Measurements from ENCODE around the gene EXOC2. TPM values are rescaled to one million over a fixed set of nuclear protein-coding genes. Genes with fewer than 3 reads are reported as not detected.

The EXOC2 gene
- total RNA-seq, 2 donors from 2014 or later = 28.1 to 35.0 TPM

GRCh38 chr6:489001-489400, 203.9 kb downstream of the EXOC2 start:
- H3K36me3 Mint-ChIP-seq (ENCODE audit: low read depth) = peaks cover 65% of the 10 kb centered on the region

GRCh38 chr6:487956-488355, 205.0 kb downstream of the EXOC2 start:
- Mint-ChIP-seq H3K36me3 (ENCODE audit: low read depth) (peaks cover 63% of the 10 kb centered on the region), H3K4me1 (no peaks in the 10 kb centered on the region), H3K27ac (no peak overlapping the region), H3K27me3 (ENCODE audit: insufficient read depth) (no peaks in the 10 kb centered on the region), H3K9me3 (peaks cover 25% of the 10 kb centered on the region), H3K4me3 (no peak overlapping the region)
- 90 to 95% methylated on average over 2 to 13 of the region's 13 CpGs for WGBS, 2 experiments (ENCODE audit: insufficient coverage in 1 of 2, insufficient read length in 1 of 2)
- no peaks in the 10 kb centered on the region for H3K4me1 ChIP-seq (ENCODE audit: control insufficient read depth, insufficient read depth, low read length)
- DNase-seq = no peak
- H3K4me3 ChIP-seq (ENCODE audit: low read length) = no peak overlapping the region
- peaks cover 46% of the 10 kb centered on the region for H3K36me3 ChIP-seq (ENCODE audit: control insufficient read depth, insufficient read depth, low read length)
- no peak overlapping the region for H3K27ac ChIP-seq (ENCODE audit: low read depth, low read length)
- no peak for TF ChIP-seq CTCF (conservative IDR thresholded peaks at IDR 0.05)
- peaks cover 10% of the 10 kb centered on the region for H3K9me3 ChIP-seq (ENCODE audit: control insufficient read depth, low read length)
- H3K9ac ChIP-seq (ENCODE audit: extremely low read depth, low read length, poor library complexity, severe bottlenecking) = no peak overlapping the region
- no peaks in the 10 kb centered on the region for H3K27me3 ChIP-seq (ENCODE audit: control insufficient read depth, insufficient read depth, low read length, poor library complexity, severe bottlenecking)

More at GRCh38 chr6:489001-489400, 203.9 kb downstream of the EXOC2 start:
- Mint-ChIP-seq H3K27ac (no peak overlapping the region), H3K27me3 (ENCODE audit: insufficient read depth) (no peaks in the 10 kb centered on the region), H3K4me1 (no peaks in the 10 kb centered on the region), H3K4me3 (no peak overlapping the region), H3K9me3 (peaks cover 20% of the 10 kb centered on the region)
- H3K4me1 ChIP-seq (ENCODE audit: control insufficient read depth, insufficient read depth, low read length) = no peaks in the 10 kb centered on the region
- 94 to 97% methylated on average over 4 of the region's 4 CpGs for WGBS, 2 experiments (ENCODE audit: insufficient coverage in 1 of 2, insufficient read length in 1 of 2)
- no peak overlapping the region for H3K27ac ChIP-seq (ENCODE audit: low read depth, low read length)
- H3K27me3 ChIP-seq (ENCODE audit: control insufficient read depth, insufficient read depth, low read length, poor library complexity, severe bottlenecking) = no peaks in the 10 kb centered on the region
- no peak overlapping the region for H3K4me3 ChIP-seq (ENCODE audit: low read length)
- peaks cover 5% of the 10 kb centered on the region for H3K9me3 ChIP-seq (ENCODE audit: control insufficient read depth, low read length)
- DNase-seq = no peak
- no peak for TF ChIP-seq CTCF (conservative IDR thresholded peaks at IDR 0.05)
- H3K9ac ChIP-seq (ENCODE audit: extremely low read depth, low read length, poor library complexity, severe bottlenecking) = no peak overlapping the region
- peaks cover 47% of the 10 kb centered on the region for H3K36me3 ChIP-seq (ENCODE audit: control insufficient read depth, insufficient read depth, low read length)

- no peak overlapping the region for H3K4me3 Mint-ChIP-seq
- H3K27ac Mint-ChIP-seq = no peak overlapping the region
- H3K27me3 Mint-ChIP-seq (ENCODE audit: insufficient read depth) = no peaks in the 10 kb centered on the region
- H3K4me1 Mint-ChIP-seq = no peaks in the 10 kb centered on the region
- Histone ChIP-seq H3K4me1 (ENCODE audit: control insufficient read depth, insufficient read depth, low read length) (no peaks in the 10 kb centered on the region), H3K9ac (ENCODE audit: extremely low read depth, low read length, poor library complexity, severe bottlenecking) (no peak overlapping the region), H3K36me3 (ENCODE audit: control insufficient read depth, insufficient read depth, low read length) (peaks cover 37% of the 10 kb centered on the region), H3K9me3 (ENCODE audit: control insufficient read depth, low read length) (peaks cover 11% of the 10 kb centered on the region), H3K4me3 (ENCODE audit: low read length) (no peak overlapping the region), H3K27ac (ENCODE audit: low read depth, low read length) (no peak overlapping the region), H3K27me3 (ENCODE audit: control insufficient read depth, insufficient read depth, low read length, poor library complexity, severe bottlenecking) (no peaks in the 10 kb centered on the region)
- H3K36me3 Mint-ChIP-seq (ENCODE audit: low read depth) = peaks cover 56% of the 10 kb centered on the region
- peaks cover 25% of the 10 kb centered on the region for H3K9me3 Mint-ChIP-seq
- WGBS, 2 experiments (ENCODE audit: insufficient coverage in 1 of 2, insufficient read length in 1 of 2) = 93 to 98% methylated on average over 5 to 14 of the region's 15 CpGs
- no peak for DNase-seq
- TF ChIP-seq CTCF (conservative IDR thresholded peaks at IDR 0.05) = no peak
Measured at GRCh38 chr6:485655-486170, 207.2 kb downstream of the EXOC2 start.

All from endodermal cell (in vitro differentiated cells).